GM23338 (cell line): ENCODE data around the gene SRCIN1. TPM values are rescaled to one million over a fixed set of nuclear protein-coding genes. Genes with fewer than 3 reads are reported as not detected.

Experiments
- ATAC-seq: fragments of 200-7000 bp; cut with Tn5 transposase; 3 replicates; pipeline ENCODE4 v1.9.1; 2020
- DNase-seq: peaks from one replicate; pipeline ENCODE4 v3.0.0-alpha.2; 2015; ENCODE audit warnings: low spot score
- H2AFZ ChIP-seq: fragments of 200-600 bp; sonication (generic); 2 replicates; pipeline ENCODE4 v1.8.0; 2016; ENCODE audit warnings: antibody characterized with exemption, mild to moderate bottlenecking, moderate library complexity
- H3F3A ChIP-seq: fragments of 200-600 bp; sonication (generic); replicated peaks from 2 replicates; pipeline ENCODE4 v1.8.0; 2017; ENCODE audit warnings: antibody characterized with exemption, mixed run types, low read depth
- H3K27ac ChIP-seq: fragments of 200-600 bp; sonication (generic); 2 replicates; pipeline ENCODE4 v1.6.1; 2016; ENCODE audit warnings: low read depth
- H3K27me3 ChIP-seq: fragments of 200-600 bp; sonication (generic); 2 replicates; pipeline ENCODE4 v1.8.0; 2016; ENCODE audit warnings: mild to moderate bottlenecking, mixed run types, moderate library complexity; ENCODE audit not compliant: insufficient read depth
- H3K36me3 ChIP-seq: fragments of 200-600 bp; sonication (generic); 2 replicates; pipeline ENCODE4 v1.8.0; 2016; ENCODE audit warnings: mild to moderate bottlenecking; ENCODE audit not compliant: insufficient read depth
- H3K4me1 ChIP-seq: fragments of 200-600 bp; sonication (generic); 2 replicates; pipeline ENCODE4 v1.8.0; 2016; ENCODE audit warnings: mild to moderate bottlenecking, moderate library complexity; ENCODE audit not compliant: insufficient read depth
- H3K4me2 ChIP-seq: fragments of 200-600 bp; sonication (generic); 2 replicates; pipeline ENCODE4 v1.7.1; 2017; ENCODE audit warnings: mixed run types
- H3K4me3 ChIP-seq: fragments of 200-600 bp; sonication (generic); 2 replicates; pipeline ENCODE4 v1.6.1; 2016; ENCODE audit warnings: mixed run types
- H3K79me2 ChIP-seq: fragments of 200-600 bp; sonication (generic); replicated peaks from 2 replicates; pipeline ENCODE4 v1.8.0; 2017; ENCODE audit warnings: mild to moderate bottlenecking; ENCODE audit not compliant: insufficient read depth
- H3K9me2 ChIP-seq: fragments of 200-600 bp; sonication (generic); 2 replicates; pipeline ENCODE4 v1.8.0; 2017; ENCODE audit not compliant: insufficient read depth
- H4K20me1 ChIP-seq: fragments of 200-600 bp; sonication (generic); replicated peaks from 2 replicates; pipeline ENCODE4 v1.8.0; 2017; ENCODE audit warnings: mild to moderate bottlenecking; ENCODE audit not compliant: insufficient read depth
- H3K27ac Mint-ChIP-seq: 2 replicates; pipeline ENCODE4 v1.8.0; 2020; ENCODE audit warnings: inconsistent platforms, mild to moderate bottlenecking, moderate library complexity, mixed read lengths
- H3K27me3 Mint-ChIP-seq: 3 replicates; pipeline ENCODE4 v1.8.0; 2022; ENCODE audit warnings: low read depth, mild to moderate bottlenecking, moderate library complexity, mixed read lengths, inconsistent platforms; ENCODE audit not compliant: insufficient read depth, poor library complexity
- H3K36me3 Mint-ChIP-seq: 3 replicates; pipeline ENCODE4 v1.8.0; 2021; ENCODE audit warnings: low read depth, mild to moderate bottlenecking, inconsistent platforms, moderate library complexity, mixed read lengths
- H3K4me1 Mint-ChIP-seq: 3 replicates; pipeline ENCODE4 v1.8.0; 2020; ENCODE audit warnings: mild to moderate bottlenecking, inconsistent platforms, mixed read lengths
- H3K4me3 Mint-ChIP-seq: 3 replicates; pipeline ENCODE4 v1.8.0; 2021; ENCODE audit warnings: moderate library complexity, mild to moderate bottlenecking, inconsistent platforms, mixed read lengths
- H3K9me3 Mint-ChIP-seq: 3 replicates; pipeline ENCODE4 v1.8.0; 2020; ENCODE audit warnings: moderate library complexity, mild to moderate bottlenecking, inconsistent platforms, mixed read lengths
- CREB1 ChIP-seq: fragments of 250-450 bp; sonication (Bioruptor Pico); IDR thresholded peaks from 2 replicates; pipeline ENCODE4 v1.5.0; 2020; ENCODE audit warnings: low read depth, mild to moderate bottlenecking, moderate library complexity
- CTCF ChIP-seq, 2 experiments: fragments of 200-600 bp in 1 of 2; sonication (generic) in 1 of 2; conservative IDR thresholded peaks; 2 replicates each; pipeline versions ENCODE4 v1.5.1 to v1.6.1; 2016 to 2017; ENCODE audit warnings: antibody characterized with exemption in 2 of 2, low read depth in 2 of 2, mild to moderate bottlenecking in 2 of 2, moderate library complexity in 1 of 2
- ETS1 ChIP-seq: IDR thresholded peaks from 2 replicates; pipeline ENCODE4 v1.6.1; 2016; ENCODE audit warnings: antibody characterized with exemption
- EZH2 ChIP-seq: fragments of 200-600 bp; sonication (generic); IDR thresholded peaks from one replicate; pipeline ENCODE4 v1.8.0; 2017; ENCODE audit warnings: antibody characterized with exemption, mild to moderate bottlenecking, low read depth; ENCODE audit not compliant: unreplicated experiment
- EZH2phosphoT487 ChIP-seq: fragments of 200-600 bp; sonication (generic); IDR thresholded peaks from one replicate; pipeline ENCODE4 v1.8.1; 2018; ENCODE audit warnings: antibody characterized with exemption; ENCODE audit not compliant: unreplicated experiment
- JUNB ChIP-seq: IDR thresholded peaks from one replicate; pipeline ENCODE4 v1.6.1; 2016; ENCODE audit warnings: antibody characterized with exemption; ENCODE audit not compliant: unreplicated experiment
- NANOG ChIP-seq: IDR thresholded peaks from 2 replicates; pipeline ENCODE4 v1.6.1; 2016; ENCODE audit warnings: antibody characterized with exemption, borderline replicate concordance
- POLR2AphosphoS5 ChIP-seq: IDR thresholded peaks from 2 replicates; pipeline ENCODE4 v1.6.1; 2016; ENCODE audit warnings: antibody characterized with exemption, low read depth
- REST ChIP-seq: IDR thresholded peaks from one replicate; pipeline ENCODE4 v1.6.1; 2018; ENCODE audit warnings: antibody characterized with exemption; ENCODE audit not compliant: unreplicated experiment
- STAT1 ChIP-seq: IDR thresholded peaks from one replicate; pipeline ENCODE4 v1.6.1; 2016; ENCODE audit warnings: antibody characterized with exemption; ENCODE audit not compliant: unreplicated experiment
- ZNF114 ChIP-seq: fragments of 250-450 bp; sonication (Bioruptor Pico); IDR thresholded peaks from 2 replicates; pipeline ENCODE4 v1.5.0; 2020; ENCODE audit warnings: mild to moderate bottlenecking, moderate library complexity
- ZNF331 ChIP-seq: fragments of 250-450 bp; sonication (Bioruptor Pico); IDR thresholded peaks from 2 replicates; pipeline ENCODE4 v1.5.0; 2020; ENCODE audit warnings: low read depth, mild to moderate bottlenecking, moderate library complexity
- ZNF462 ChIP-seq: fragments of 250-450 bp; sonication (Bioruptor Pico); IDR thresholded peaks from 2 replicates; pipeline ENCODE4 v1.5.0; 2020; ENCODE audit warnings: mild to moderate bottlenecking, moderate library complexity
- polyA plus RNA-seq: library from polyadenylated mRNA; unstranded; fragments of >200 nt; fragmentation: Nextera tagmentation; extraction: Ambion mirVana; gene quantifications from 2 replicates; pipeline ENCODE4 v1.2.1, GENCODE V29; 2016
- total RNA-seq: library from RNA; depleted of rRNA; stranded (reverse); fragments of >200 nt; shearing (Covaris generic); gene quantifications from 2 replicates; pipeline ENCODE4 v1.2.3, GENCODE V29; 2014

Gene SRCIN1
- total and polyA plus RNA-seq, 2 experiments from 2014 or later: 0.87 to 2.2 TPM

- ATAC-seq (peak; percentile 54), DNase-seq (peak; percentile 98)
- Mint-ChIP-seq H3K36me3 (no peaks in the 10 kb centered on the region; the same call in 2 of the 3 replicates), H3K27me3 (peaks cover 56% of the 10 kb centered on the region), H3K27ac (no peak overlapping the region), H3K9me3 (no peaks in the 10 kb centered on the region), H3K4me1 (peaks cover 34% of the 10 kb centered on the region), H3K4me3 (peak overlapping the region; percentile 78)
- Histone ChIP-seq H3K79me2 (no peaks in the 10 kb centered on the region), H3K4me2 (peak overlapping the region; percentile 95), H3K36me3 (no peaks in the 10 kb centered on the region), H3K4me1 (peaks cover 26% of the 10 kb centered on the region; the same call in 1 of the 2 replicates), H3K27ac (no peak overlapping the region), H3F3A (peaks cover 18% of the 10 kb centered on the region), H3K4me3 (peak overlapping the region; percentile 81), H4K20me1 (peaks cover 10% of the 10 kb centered on the region; the same call in 1 of the 2 replicates), H3K9me2 (no peaks in the 10 kb centered on the region), H2AFZ (peak overlapping the region; percentile 81), H3K27me3 (peaks cover 67% of the 10 kb centered on the region)
- TF ChIP-seq CREB1 (CRISPR knock-in tag) (peak; percentile 73), POLR2AphosphoS5 (peak; percentile 48; the same call in 1 of the 2 replicates), EZH2phosphoT487 (no peak), JUNB (no peak), ZNF331 (CRISPR knock-in tag) (no peak), ZNF114 (no peak), CTCF (conservative IDR thresholded peaks at IDR 0.05; ENCODE audit: low read depth in 2 of 2) (peak; percentile 70 to 95), EZH2 (peak; percentile 9), NANOG (no peak), STAT1 (no peak), ETS1 (no peak; the same call in 1 of the 2 replicates), REST (no peak), ZNF462 (CRISPR knock-in tag) (no peak)
Observed at GRCh38 chr17:38557836-38558727, 47.7 kb downstream of the SRCIN1 start.
